A673 (cell line): ENCODE results near the gene IRX5. TPM values are rescaled to one million over a fixed set of nuclear protein-coding genes. Genes with fewer than 3 reads are reported as not detected.

Experiments
- BruUV-seq: library from RNA; stranded (reverse); fragments of 400-500 nt; replicated peaks from 2 replicates; lab custom pipeline; 2021; lab: Mats Ljungman, UMichigan
- CTCF ChIA-PET: fragments of 300-600 bp; sonication (Branson Sonifier 250); formaldehyde crosslinking; loops from one replicate; lab custom pipeline; 2022; ENCODE audit warnings: antibody characterized with exemption; lab: Charles Lee
- POLR2A ChIA-PET: fragments of 300-600 bp; sonication (Branson Sonifier 250); formaldehyde crosslinking; loops from one replicate; lab custom pipeline; 2022; ENCODE audit warnings: antibody characterized with exemption; ENCODE audit not compliant: low non-redundant PET; lab: Charles Lee
- DNase-seq: peaks from one replicate; pipeline ENCODE4 v3.0.0-alpha.2; 2015; ENCODE audit warnings: low spot score
- H3K27ac ChIP-seq: fragments of 200-600 bp; sonication (generic); 2 replicates; pipeline ENCODE4 v1.5.1; 2016; ENCODE audit warnings: mixed run types, low read depth, mild to moderate bottlenecking, mixed read lengths, antibody characterized with exemption, low read length; ENCODE audit not compliant: poor library complexity, severe bottlenecking
- H3K27me3 ChIP-seq: fragments of 200-600 bp; sonication (generic); replicated peaks from 2 replicates; pipeline ENCODE4 v1.6.1; 2017; ENCODE audit warnings: mixed run types, low read depth, mild to moderate bottlenecking, mixed read lengths, antibody characterized with exemption, low read length; ENCODE audit not compliant: insufficient read depth, poor library complexity
- H3K36me3 ChIP-seq: fragments of 200-600 bp; sonication (generic); 2 replicates; pipeline ENCODE4 v1.6.1; 2016; ENCODE audit warnings: mixed run types, mild to moderate bottlenecking, mixed read lengths, antibody characterized with exemption, low read length; ENCODE audit not compliant: insufficient read depth, poor library complexity, severe bottlenecking
- H3K4me1 ChIP-seq: fragments of 200-600 bp; sonication (generic); 2 replicates; pipeline ENCODE4 v1.6.1; 2017; ENCODE audit warnings: mixed run types, mild to moderate bottlenecking, mixed read lengths, antibody characterized with exemption, low read length; ENCODE audit not compliant: insufficient read depth, poor library complexity, severe bottlenecking
- H3K4me3 ChIP-seq: fragments of 200-600 bp; sonication (generic); 2 replicates; pipeline ENCODE4 v1.5.1; 2016; ENCODE audit warnings: low read depth, mixed run types, mild to moderate bottlenecking, mixed read lengths, low read length; ENCODE audit not compliant: poor library complexity, severe bottlenecking
- H3K9me3 ChIP-seq: fragments of 200-600 bp; sonication (generic); 2 replicates; pipeline ENCODE4 v1.6.1; 2016; ENCODE audit warnings: mixed run types, low read depth, mild to moderate bottlenecking, mixed read lengths, antibody characterized with exemption, low read length; ENCODE audit not compliant: poor library complexity, severe bottlenecking
- EZH2 ChIP-seq: fragments of 200-600 bp; sonication (generic); IDR thresholded peaks from 2 replicates; pipeline ENCODE4 v1.6.1; 2017; ENCODE audit warnings: borderline replicate concordance, low read depth, mild to moderate bottlenecking, mixed read lengths, antibody characterized with exemption, low read length; ENCODE audit not compliant: poor library complexity, severe bottlenecking
- intact Hi-C: fragments of 100-400 bp; cut with micrococcal nuclease; formaldehyde crosslinking; loops from one replicate; pipeline ENCODE4 v1.10.0; 2022; ENCODE audit not compliant: unreplicated experiment
- total RNA-seq: library from RNA; stranded (reverse); gene quantifications from 2 replicates; pipeline ENCODE4 v1.2.3, GENCODE V29; 2021
- TF ChIP-seq, protein P1 (sequence below): fragments of 300-800, 200-600 bp; sonication (generic); conservative IDR thresholded peaks from 2 replicates; pipeline ENCODE4 v1.5.1; 2017; ENCODE audit warnings: low read depth, mild to moderate bottlenecking, antibody characterized with exemption, low read length, moderate library complexity, mixed read lengths

IRX5 gene
- total RNA-seq, 1 experiment from 2014 or later = 9.0 TPM

DNA sequence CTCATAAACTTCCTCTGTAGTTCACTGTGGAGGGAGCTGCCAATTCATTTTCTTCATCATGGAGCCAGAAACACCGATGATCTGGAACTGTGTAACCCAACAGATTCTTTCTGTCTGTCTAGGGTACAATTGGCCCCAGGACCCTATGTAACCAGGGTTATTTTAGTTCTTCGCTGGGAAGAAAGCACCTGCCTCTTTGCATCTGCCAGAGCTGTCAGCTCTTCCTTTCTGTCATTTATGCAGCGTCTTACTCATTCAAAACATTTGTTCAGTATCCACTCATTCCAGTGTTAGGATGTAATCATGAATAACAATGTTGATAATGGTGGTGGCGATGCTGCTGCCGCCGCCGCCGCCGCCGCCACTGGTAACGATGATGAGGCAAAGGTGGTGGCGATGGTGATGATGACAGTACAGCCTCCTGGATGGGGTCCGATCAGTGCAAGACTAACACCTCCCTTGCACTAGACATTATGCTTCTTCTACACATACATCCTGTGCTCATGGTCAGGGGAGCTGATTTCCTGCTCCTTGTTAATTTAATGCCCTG lies 46.1 kb downstream of the IRX5 start:
- DNase-seq = no peak
- CTCF ChIA-PET = no interaction called here
- intact Hi-C loops = no loop called here
- no peaks in the 10 kb centered on the region for H3K27me3 ChIP-seq
- peaks cover 4% of the 10 kb centered on the region for H3K4me1 ChIP-seq
- no TSS peak for BruUV-seq
- no peaks in the 10 kb centered on the region for H3K36me3 ChIP-seq
- no peaks in the 10 kb centered on the region for H3K9me3 ChIP-seq
- POLR2A ChIA-PET = no interaction called here
- H3K27ac ChIP-seq = no peak overlapping the region
- no peak overlapping the region for H3K4me3 ChIP-seq
- TF ChIP-seq, protein P1, sequence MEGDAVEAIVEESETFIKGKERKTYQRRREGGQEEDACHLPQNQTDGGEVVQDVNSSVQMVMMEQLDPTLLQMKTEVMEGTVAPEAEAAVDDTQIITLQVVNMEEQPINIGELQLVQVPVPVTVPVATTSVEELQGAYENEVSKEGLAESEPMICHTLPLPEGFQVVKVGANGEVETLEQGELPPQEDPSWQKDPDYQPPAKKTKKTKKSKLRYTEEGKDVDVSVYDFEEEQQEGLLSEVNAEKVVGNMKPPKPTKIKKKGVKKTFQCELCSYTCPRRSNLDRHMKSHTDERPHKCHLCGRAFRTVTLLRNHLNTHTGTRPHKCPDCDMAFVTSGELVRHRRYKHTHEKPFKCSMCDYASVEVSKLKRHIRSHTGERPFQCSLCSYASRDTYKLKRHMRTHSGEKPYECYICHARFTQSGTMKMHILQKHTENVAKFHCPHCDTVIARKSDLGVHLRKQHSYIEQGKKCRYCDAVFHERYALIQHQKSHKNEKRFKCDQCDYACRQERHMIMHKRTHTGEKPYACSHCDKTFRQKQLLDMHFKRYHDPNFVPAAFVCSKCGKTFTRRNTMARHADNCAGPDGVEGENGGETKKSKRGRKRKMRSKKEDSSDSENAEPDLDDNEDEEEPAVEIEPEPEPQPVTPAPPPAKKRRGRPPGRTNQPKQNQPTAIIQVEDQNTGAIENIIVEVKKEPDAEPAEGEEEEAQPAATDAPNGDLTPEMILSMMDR = no peak
- no peak for TF ChIP-seq EZH2

DNA sequence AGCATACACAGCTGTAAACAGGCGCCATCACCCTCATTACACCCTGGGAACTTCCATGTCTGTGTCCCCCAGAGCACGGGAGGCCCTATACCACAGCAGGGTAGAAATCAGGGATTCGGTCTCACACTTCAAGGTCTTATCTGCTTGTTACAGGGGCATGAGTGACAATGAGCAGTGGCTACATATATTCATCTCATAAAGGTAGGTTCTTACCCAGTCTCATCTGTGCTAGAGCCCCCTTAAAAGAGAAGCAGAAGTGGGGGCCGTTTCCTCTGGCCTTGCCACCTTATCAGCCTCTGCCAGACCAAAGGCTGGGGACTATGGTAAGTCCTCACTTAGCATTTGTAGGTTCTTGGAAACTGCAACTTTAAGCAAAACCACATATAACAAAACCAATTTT lies 46.5 kb downstream of the IRX5 start:
- no peak for DNase-seq
- Histone ChIP-seq H3K27ac (no peak overlapping the region), H3K9me3 (no peaks in the 10 kb centered on the region), H3K4me3 (no peak overlapping the region), H3K4me1 (peaks cover 4% of the 10 kb centered on the region), H3K36me3 (no peaks in the 10 kb centered on the region), H3K27me3 (no peaks in the 10 kb centered on the region)
- TF ChIP-seq EZH2 = no peak
- TF ChIP-seq, protein P1 = no peak
- ChIA-PET CTCF (no interaction called here), POLR2A (no interaction called here)
- intact Hi-C loops = no loop called here
- BruUV-seq = no TSS peak

DNA sequence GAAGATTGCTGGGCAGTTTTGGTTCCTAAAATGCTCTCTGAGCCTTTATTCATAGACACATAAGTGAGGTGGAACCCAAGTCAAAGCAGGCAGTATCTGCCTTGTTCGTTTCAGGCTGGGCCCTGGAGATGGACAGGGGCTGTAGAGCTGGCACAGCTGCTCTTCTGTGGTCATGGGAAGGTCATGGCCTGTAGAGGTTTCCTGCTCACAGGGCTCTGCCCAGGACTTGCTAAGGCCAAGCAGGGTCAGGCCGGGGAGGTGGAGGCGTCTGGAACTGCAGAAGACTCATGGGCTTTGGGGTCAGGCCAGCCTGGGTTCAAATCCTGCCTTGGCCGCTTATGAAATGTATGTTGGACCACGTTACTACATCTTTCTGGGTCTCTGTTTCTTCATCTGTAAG lies 50.2 kb downstream of the IRX5 start:
- intact Hi-C loops = no loop called here
- Histone ChIP-seq H3K36me3 (no peaks in the 10 kb centered on the region), H3K4me3 (no peak overlapping the region), H3K9me3 (no peaks in the 10 kb centered on the region), H3K27ac (no peak overlapping the region), H3K27me3 (no peaks in the 10 kb centered on the region), H3K4me1 (no peaks in the 10 kb centered on the region)
- no TSS peak for BruUV-seq
- no peak for DNase-seq
- no peak for TF ChIP-seq EZH2
- TF ChIP-seq, protein P1 = no peak
- ChIA-PET POLR2A (no interaction called here), CTCF (interaction anchor here (0.7 kb wide), 1 partner anchor 1339 kb away, joined by 4 read pairs; no protein-coding TSS in a partner anchor)
